Nucleus accumbens (tissue), 56 donors: ENCODE data around the gene CCDC102A.
"Not testable (repeated sequence)": the region's sequence is repeated elsewhere in the genome, so short reads cannot be mapped to it uniquely, and the experiment has no call there.

Experiments used
- DNase-seq, 56 donors: peaks; one replicate each; lab custom pipeline; 2025; lab: John Stamatoyannopoulos, UW

CCDC102A gene

GRCh38 chr16:57566436-57566835, 30.1 kb upstream of the CCDC102A start:
- no peak for DNase-seq

GRCh38 chr16:57565461-57565860, 29.1 kb upstream of the CCDC102A start:
- no peak for DNase-seq

DNA sequence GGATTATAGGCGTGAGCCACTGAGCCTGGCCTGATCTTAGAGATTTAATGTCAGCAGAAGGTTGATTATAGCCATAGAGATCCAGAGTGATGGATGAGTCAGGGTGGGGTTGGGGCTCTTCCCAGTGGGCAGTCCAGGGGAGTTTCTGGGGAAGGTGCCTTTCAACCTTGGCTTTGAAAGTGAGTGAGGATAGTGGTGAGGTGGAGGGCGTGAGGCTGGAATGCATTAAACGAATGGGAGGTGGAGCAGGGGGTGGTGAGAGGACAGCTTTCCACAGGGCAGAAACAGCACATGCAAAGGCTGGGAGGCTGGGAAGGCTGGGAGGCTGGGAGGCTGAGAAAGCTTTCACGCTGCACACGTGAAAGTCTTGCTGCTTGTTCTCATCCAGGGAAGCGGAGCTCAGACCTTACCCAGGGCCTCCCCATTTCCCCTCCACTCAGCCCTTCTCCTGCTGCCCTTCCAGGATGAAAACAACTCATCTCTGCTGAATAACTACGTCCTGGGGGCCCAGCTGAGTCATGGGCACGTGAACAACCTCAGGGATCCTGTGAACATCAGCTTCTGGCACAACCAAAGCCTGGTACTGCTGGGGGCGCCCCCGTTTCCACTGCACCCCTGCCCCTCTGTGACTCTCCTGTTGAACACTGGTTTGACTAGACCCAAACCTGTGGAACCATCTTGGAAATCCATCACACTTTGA, 28.4 kb upstream of the CCDC102A start:
- no peak for DNase-seq

DNA sequence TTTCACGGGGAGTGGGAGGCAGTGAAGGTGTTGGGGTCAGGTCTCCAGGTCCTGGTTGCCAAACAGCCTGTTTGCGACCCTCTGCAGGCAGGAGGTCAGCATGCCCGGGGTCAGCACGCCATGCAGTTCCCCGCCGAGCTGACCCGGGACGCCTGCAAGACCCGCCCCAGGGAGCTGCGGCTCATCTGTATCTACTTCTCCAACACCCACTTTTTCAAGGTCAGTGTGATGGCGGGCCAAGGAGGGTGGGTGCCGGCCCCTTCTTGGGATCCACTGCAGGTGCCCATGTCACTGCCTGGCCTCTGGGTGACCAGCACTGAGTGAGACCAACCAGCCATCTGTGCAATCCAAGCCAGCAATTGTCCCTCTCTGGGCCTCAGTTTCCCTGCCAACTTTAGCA, 27.4 kb upstream of the CCDC102A start:
- DNase-seq: no peak

GRCh38 chr16:57563487-57563750, 27.0 kb upstream of the CCDC102A start:
- DNase-seq: no peak

DNA sequence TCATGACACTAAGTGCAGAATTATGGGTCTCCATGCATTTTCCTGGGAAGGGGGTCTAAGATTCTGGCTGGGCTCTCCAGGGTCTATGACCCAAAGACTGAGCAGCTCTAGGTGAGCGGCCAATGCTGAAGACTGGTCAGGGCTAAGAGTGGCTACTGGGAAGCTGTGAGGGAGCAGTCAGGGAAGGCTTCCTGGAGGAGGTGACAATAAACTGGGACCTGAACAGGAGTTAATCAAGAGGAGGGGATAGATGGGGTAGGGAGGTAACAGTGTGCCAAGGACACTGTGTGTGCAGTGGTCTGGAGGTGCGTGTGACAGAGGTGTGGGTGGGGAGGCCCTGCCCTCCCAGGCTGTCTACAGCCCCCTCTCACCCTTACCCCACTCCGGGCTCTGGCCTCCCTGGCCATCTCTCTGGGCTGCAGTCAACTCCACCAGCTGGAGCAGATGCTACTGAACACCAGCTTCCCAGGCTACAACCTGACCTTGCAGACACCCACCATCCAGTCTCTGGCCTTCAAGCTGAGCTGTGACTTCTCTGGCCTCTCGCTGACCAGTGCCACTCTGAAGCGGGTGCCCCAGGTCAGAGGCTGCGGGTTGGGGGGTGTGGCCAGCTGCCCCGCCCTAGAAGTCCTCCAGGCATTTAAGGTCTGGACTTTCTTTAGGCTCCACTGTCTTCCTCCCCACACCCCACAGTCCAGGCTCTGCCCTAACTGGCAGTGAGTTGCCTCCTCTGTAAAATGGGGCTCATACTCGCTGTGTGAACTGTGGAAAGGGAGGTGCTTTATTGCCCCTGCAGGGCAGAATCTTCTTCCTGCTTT, 26.5 kb upstream of the CCDC102A start:
- no peak for DNase-seq

- no peak for DNase-seq
Measured at GRCh38 chr16:57562066-57562465, 25.7 kb upstream of the CCDC102A start.

DNA sequence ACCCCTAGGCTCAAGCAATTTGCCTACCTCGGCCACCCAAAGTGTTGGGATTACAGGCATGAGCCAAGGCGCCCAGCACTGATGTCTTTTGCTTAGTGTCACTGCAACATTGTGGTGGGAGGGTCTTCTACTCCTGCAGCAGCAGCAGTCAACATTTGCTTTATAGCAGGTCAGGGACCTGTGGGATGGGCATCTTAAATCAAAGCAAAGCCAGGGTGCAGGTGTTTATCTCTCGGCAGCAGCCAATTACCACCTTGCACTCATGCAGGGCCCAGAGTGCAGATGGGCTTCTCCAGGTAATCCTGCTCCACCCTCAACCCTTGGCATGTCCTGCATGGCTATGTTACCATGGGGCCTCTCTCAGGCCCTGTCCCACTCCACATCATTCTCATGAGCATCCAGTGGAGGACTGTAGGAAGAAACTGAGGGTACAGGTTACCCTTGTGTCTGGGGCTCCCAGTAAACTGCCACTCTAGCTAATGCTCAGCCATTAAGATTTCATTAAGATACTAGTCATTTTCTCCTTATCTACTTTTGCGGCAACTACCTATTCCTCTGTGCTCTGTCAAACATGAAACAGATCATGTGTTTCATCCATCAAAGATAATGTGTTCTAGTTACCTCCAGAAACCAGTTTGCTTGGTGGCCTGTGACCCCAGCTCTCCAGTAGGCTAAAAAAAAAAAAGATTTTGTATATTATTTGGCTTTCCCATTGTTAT, 22.9 kb upstream of the CCDC102A start:
- no peak for DNase-seq

DNA sequence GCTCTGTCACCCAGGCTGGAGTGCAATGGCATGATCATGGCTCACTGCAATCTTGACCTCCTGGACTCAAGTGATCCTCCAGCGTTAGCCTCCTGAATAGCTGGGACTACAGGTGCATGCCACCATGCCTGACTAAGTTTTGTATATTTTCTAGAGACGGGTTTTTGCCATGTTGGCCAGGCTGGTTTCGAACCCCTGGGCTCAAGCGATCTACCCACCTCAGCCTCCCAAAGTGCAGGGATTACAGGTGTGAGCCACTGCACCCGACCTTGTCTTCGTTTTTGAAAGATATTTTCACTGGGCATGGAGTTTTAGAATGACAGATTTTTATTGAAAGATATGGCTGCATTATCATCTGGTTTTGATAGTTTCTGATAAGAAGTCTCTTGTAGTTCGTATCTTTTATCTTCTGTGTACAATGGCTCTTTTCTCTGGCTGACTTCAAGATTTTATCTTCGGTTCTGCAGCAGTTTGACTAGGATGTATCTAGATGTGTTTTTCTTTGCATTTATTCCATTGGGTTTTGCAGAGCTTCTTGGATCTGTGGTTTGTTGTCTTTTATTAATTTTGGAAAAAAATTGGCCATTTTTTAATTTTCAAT, 20.7 kb upstream of the CCDC102A start:
- no peak for DNase-seq

DNA sequence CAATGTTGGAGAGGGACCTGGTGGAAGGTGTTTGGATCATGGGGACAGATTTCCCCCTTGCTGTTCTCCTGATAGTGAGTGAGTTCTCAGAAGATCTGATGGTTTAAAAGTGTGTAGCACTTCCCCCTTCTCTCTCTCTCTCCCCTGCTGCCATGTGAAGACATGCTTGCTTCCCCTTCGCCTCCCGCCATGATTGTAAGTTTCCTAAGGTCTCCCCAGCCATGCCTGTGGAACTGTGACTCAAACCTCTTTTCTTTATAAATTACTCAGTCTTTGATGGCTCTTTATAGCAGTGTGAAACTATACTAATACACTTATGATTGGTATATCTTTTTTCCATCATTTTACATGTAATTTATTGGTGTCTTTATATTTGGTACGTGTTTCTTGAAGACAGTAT, 19.5 kb upstream of the CCDC102A start:
- DNase-seq: no peak

DNA sequence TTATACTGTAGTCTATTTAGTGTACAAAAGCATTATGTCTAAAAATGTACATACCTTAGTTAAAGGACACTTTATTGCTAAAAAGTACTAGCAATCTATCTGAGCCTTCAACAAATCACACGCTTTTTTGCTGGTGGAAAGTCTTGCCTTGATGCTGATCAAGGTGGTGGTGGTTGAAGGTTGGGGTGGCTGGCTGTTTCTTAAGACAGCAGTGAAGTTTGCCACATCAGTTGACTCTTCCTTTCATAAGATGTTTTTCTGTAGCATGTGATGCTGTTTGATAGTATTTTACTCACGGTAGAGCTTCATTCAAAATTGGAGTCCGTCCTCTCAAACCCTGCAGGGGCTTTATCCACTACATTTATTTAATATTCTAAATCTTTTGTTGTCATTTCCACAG, 14.7 kb upstream of the CCDC102A start:
- no peak for DNase-seq

- DNase-seq: no peak
Measured at GRCh38 chr16:57549730-57550129, 13.4 kb upstream of the CCDC102A start.

- no peak for DNase-seq
Measured at GRCh38 chr16:57548408-57548807, 12.0 kb upstream of the CCDC102A start.

DNA sequence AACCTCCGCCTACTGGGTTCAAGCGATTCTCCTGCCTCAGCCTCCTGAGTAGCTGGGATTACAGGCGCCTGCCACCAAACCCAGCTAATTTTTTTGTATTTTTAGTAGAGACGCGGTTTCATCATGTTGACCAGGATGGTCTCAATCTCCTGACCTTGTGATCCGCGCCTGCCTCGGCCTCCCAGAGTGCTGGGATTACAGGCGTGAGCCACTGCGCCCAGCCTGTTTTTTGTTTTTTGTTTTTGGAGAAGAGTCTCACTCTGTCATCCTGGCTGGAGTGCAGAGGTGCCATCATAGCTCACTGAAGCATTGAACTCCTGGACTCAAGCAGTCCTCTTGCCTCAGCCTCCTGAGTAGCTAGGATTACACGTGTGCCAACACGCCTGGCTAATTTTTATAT, 11.2 kb upstream of the CCDC102A start:
- not testable (repeated sequence) for DNase-seq

DNA sequence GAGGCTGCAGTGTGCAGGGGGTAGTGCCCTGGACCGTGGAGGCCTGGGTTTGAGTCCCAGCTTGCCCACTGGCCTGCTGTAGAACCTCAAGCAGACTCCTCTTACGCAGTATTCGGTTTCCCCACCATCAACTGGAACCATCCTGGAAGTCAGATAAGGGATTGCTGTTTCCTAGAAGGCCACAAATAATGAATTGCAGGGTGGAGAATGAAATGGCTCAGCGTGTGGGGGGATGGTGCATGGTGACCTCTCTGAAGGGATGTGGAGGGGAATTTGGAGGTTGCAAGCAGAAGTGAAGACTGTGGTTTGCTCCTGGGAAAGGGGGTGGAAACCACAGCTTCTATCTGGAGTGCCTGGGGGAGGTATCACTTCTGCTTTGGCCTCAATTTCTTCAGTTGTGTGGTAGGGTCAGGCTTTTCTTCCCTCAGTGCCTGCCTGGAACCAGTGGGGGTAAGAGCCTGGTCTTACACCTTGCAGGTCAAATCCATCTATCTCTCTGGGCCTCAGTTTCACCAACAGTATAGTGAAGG, 7.8 kb upstream of the CCDC102A start:
- DNase-seq: peak in 2 of 56 donors; percentile 26 to 28

DNA sequence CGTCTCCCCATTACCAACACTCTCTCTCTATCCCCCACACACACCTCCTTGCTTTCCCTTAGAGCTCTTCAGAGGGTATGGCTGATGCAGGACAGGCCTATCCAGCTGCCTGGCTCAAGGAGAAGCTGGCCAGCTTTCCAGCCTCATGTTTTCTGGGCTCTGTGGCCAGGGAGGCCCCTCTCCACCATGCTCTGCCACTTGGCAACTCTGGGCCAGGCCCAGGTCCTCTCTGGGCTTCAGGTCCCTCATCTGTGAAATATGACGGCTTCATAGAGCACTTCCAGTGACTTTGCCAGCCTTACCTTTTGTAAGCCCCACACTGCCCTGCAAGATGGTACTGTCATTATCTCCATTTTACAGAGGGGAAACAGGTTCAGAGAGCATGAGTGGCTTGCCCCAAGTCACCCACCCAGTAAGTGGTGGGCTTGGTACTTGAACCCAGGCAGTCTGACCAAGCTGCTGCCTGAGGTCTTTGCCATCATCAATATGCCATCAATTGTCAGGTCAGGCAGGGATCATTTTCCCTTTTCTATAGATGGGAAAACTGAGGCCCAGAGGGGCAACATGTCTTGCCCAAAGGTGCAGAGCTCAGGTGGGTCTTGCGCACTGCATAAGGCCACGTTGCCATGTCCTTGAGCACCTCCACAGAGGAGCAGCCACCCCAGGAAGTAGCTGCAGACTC, 5.5 kb upstream of the CCDC102A start:
- DNase-seq: no peak

- DNase-seq: no peak
Measured at GRCh38 chr16:57540906-57541753, 4.8 kb upstream of the CCDC102A start.

GRCh38 chr16:57540387-57540786, 4.0 kb upstream of the CCDC102A start:
- DNase-seq: no peak

GRCh38 chr16:57539072-57539796, 2.9 kb upstream of the CCDC102A start:
- DNase-seq: no peak
